ENCODE results near the gene STK38. TPM values are rescaled to one million over a fixed set of nuclear protein-coding genes. Genes with fewer than 3 reads are reported as not detected.
"Not testable (repeated sequence)": the region's sequence is repeated elsewhere in the genome, so short reads cannot be mapped to it uniquely, and the experiment has no call there.

Gene STK38
- total RNA-seq (2014; rRNA removed; shearing (Covaris generic)), result 52.8 and 67.6 TPM in 2 replicates

GRCh38 chr6:36546920-36547645 lies at the start of gene STK38:
TSS of gene STK38 (minus strand) at chr6:36547479. CDS start at chr6:36540202, 7,277 bp downstream.
- DNase-seq (ENCODE audit: low read depth), result peak; percentile 90

- no peak for DNase-seq (ENCODE audit: low read depth)
Measured at GRCh38 chr6:36596356-36596755, 49.1 kb upstream of the STK38 start.

GRCh38 chr6:36594816-36595643 lies 47.8 kb upstream of the STK38 start:
- peak; percentile 72 for DNase-seq (ENCODE audit: low read depth)

GRCh38 chr6:36594029-36594815 lies 46.9 kb upstream of the STK38 start, which contains the start of gene SRSF3:
TSS of gene SRSF3 (plus strand) at chr6:36594362. CDS start at chr6:36596763, 2,401 bp downstream.
- peak; percentile 100 for DNase-seq (ENCODE audit: low read depth)

- peak; percentile 87 for DNase-seq (ENCODE audit: low read depth)
Measured at GRCh38 chr6:36593569-36594028, 46.3 kb upstream of the STK38 start.

- DNase-seq (ENCODE audit: low read depth), result no peak
Measured at GRCh38 chr6:36592221-36592655, 45.0 kb upstream of the STK38 start.

GRCh38 chr6:36590237-36590636 lies 43.0 kb upstream of the STK38 start:
- peak; percentile 92 for DNase-seq (ENCODE audit: low read depth)

- DNase-seq (ENCODE audit: low read depth), result not testable (repeated sequence)
Measured at GRCh38 chr6:36589025-36589400, 41.7 kb upstream of the STK38 start.

GRCh38 chr6:36586606-36587005 lies 39.3 kb upstream of the STK38 start:
- DNase-seq (ENCODE audit: low read depth), result peak; percentile 36

GRCh38 chr6:36581716-36582115 lies 34.4 kb upstream of the STK38 start:
- DNase-seq (ENCODE audit: low read depth), result no peak

- DNase-seq (ENCODE audit: low read depth), result no peak
Measured at GRCh38 chr6:36580184-36580526, 32.9 kb upstream of the STK38 start.

GRCh38 chr6:36578431-36578830 lies 31.2 kb upstream of the STK38 start:
- no peak for DNase-seq (ENCODE audit: low read depth)

GRCh38 chr6:36578030-36578429 lies 30.8 kb upstream of the STK38 start:
- no peak for DNase-seq (ENCODE audit: low read depth)

GRCh38 chr6:36577301-36577700 lies 30.0 kb upstream of the STK38 start:
- peak; percentile 97 for DNase-seq (ENCODE audit: low read depth)

- DNase-seq (ENCODE audit: low read depth), result no peak
Measured at GRCh38 chr6:36576578-36576977, 29.3 kb upstream of the STK38 start.

GRCh38 chr6:36574679-36575078 lies 27.4 kb upstream of the STK38 start:
- DNase-seq (ENCODE audit: low read depth), result no peak

GRCh38 chr6:36572353-36573311 lies 25.4 kb upstream of the STK38 start:
- DNase-seq (ENCODE audit: low read depth), result peak; percentile 98

- DNase-seq (ENCODE audit: low read depth), result peak; percentile 53
Measured at GRCh38 chr6:36571122-36572043, 24.1 kb upstream of the STK38 start.

- DNase-seq (ENCODE audit: low read depth), result no peak
Measured at GRCh38 chr6:36570264-36570663, 23.0 kb upstream of the STK38 start.

Data from M059J (cell line).